Measurements from ENCODE around the gene LRRC1. TPM values are rescaled to one million over a fixed set of nuclear protein-coding genes. Genes with fewer than 3 reads are reported as not detected.

LRRC1 gene
- total RNA-seq, 1 donor from 2014 or later = 16.3 TPM

- no peak for TF ChIP-seq CTCF (IDR thresholded peaks at IDR 0.05)
- Histone ChIP-seq H3K36me3 (no peaks in the 10 kb centered on the region), H3K27me3 (no peaks in the 10 kb centered on the region), H3K4me1 (peaks cover 0 to 12% of the 10 kb centered on the region in 2 donors), H3K27ac (peak overlapping the region; percentile 6 to 8), H3K4me3 (no peak overlapping the region), H3K9me3 (no peaks in the 10 kb centered on the region)
- DNase-seq (ENCODE audit: low spot score in 2 of 2) = no peak
- intact Hi-C loops (cut with DNase I) = no loop called here
Measured at GRCh38 chr6:53811082-53811481, 16.3 kb downstream of the LRRC1 start.

DNA sequence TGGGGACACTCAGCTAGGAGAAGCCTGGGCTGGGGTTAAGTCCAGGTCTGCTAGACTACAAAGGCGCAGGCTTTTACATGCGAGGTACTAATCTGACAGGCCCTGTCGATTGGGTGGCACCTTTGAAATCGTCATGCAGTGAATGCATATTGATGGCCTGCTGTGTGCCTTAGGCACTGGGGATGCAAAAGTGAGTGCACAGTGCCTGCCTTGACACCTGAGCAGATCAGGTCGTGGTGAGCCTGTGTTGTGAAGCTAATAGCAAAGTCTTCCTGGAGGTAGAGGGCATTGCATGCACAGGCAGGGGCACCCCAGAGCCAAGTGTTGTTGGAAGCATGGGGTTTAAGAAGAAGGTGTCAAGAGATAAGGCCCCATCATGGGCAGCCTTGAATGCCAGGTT lies 16.9 kb downstream of the LRRC1 start:
- Histone ChIP-seq H3K4me3 (no peak overlapping the region), H3K9me3 (no peaks in the 10 kb centered on the region), H3K27ac (peak overlapping the region in 1 of 2 donors; percentile 6), H3K36me3 (no peaks in the 10 kb centered on the region), H3K27me3 (no peaks in the 10 kb centered on the region), H3K4me1 (peaks cover 0 to 19% of the 10 kb centered on the region in 2 donors)
- DNase-seq (ENCODE audit: low spot score in 2 of 2) = no peak
- intact Hi-C loops (cut with DNase I) = no loop called here
- no peak for TF ChIP-seq CTCF (IDR thresholded peaks at IDR 0.05)

DNA sequence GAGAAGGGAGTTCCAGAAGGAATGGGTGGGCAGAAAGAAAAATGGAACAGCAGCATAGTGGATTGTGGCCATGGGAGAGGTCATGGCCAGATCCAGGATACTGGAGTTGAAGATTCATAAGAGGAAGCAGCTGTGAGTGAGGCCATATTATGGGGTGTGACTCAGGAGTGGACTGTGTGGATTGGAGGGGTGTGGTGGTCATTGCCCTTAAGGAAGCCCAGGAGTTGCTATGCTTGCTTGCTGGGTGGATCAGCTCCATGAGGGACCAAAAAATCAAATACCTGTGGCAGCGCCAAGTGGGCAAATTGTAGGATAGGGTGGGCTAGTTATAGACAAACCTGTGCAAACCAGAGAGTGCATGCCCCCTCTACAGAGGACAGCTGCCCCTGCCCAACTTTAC lies 18.3 kb downstream of the LRRC1 start:
- TF ChIP-seq CTCF (IDR thresholded peaks at IDR 0.05) = no peak
- peaks cover 0 to 30% of the 10 kb centered on the region in 2 donors for H3K4me1 ChIP-seq
- intact Hi-C loops (cut with DNase I) = no loop called here

DNA sequence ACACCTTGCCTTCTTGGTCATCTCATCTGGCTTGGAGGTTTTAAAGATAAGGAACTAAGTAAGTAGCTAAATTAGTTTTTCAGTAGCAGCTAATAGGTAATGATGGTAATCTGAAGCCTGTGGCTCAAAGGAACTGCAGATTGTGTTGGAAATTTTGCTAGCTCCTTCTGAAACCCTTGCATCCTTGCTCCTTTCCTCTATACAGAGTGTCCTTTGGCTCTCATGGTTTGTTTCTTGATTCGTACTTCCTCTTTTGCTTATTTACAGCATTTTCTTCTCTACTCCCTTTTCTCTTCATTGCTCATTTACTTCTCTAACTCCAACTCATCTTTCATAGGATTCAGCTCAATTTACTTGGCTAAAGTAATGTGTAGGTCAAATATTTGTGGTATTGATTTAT lies 19.0 kb downstream of the LRRC1 start:
- TF ChIP-seq CTCF (IDR thresholded peaks at IDR 0.05) = no peak
- Histone ChIP-seq H3K4me3 (no peak overlapping the region), H3K27ac (peak overlapping the region in 1 of 2 donors; percentile 9), H3K4me1 (peaks cover 0 to 30% of the 10 kb centered on the region in 2 donors), H3K9me3 (no peaks in the 10 kb centered on the region), H3K36me3 (no peaks in the 10 kb centered on the region), H3K27me3 (no peaks in the 10 kb centered on the region)
- intact Hi-C loops (cut with DNase I) = no loop called here
- no peak for DNase-seq (ENCODE audit: low spot score in 2 of 2)

More for the DNA sequence above, 18.3 kb downstream of the LRRC1 start:
- Histone ChIP-seq H3K36me3 (no peaks in the 10 kb centered on the region), H3K4me3 (no peak overlapping the region), H3K27me3 (no peaks in the 10 kb centered on the region), H3K27ac (no peak overlapping the region), H3K9me3 (no peaks in the 10 kb centered on the region)
- no peak for DNase-seq (ENCODE audit: low spot score in 2 of 2)

GRCh38 chr6:53814353-53814752 lies 19.5 kb downstream of the LRRC1 start:
- no peak for TF ChIP-seq CTCF (IDR thresholded peaks at IDR 0.05)
- intact Hi-C loops (cut with DNase I) = no loop called here
- Histone ChIP-seq H3K27me3 (no peaks in the 10 kb centered on the region), H3K9me3 (no peaks in the 10 kb centered on the region), H3K4me3 (no peak overlapping the region), H3K4me1 (peaks cover 0 to 35% of the 10 kb centered on the region in 2 donors), H3K36me3 (no peaks in the 10 kb centered on the region), H3K27ac (peak overlapping the region; percentile 67 to 75)
- no peak for DNase-seq (ENCODE audit: low spot score in 2 of 2)

All from ascending aorta (tissue), 2 donors.